ENCODE data around the gene DHX32.

Gene DHX32

GRCh38 chr10:125846894-125847293 is 34.2 kb downstream of the DHX32 start:
- DNase-seq, result no peak

- no peak for DNase-seq
Measured at GRCh38 chr10:125845617-125846016, 35.5 kb downstream of the DHX32 start.

- no peak for DNase-seq
Measured at GRCh38 chr10:125844751-125845221, 36.3 kb downstream of the DHX32 start.

GRCh38 chr10:125843603-125844329 is 37.3 kb downstream of the DHX32 start:
- no peak for DNase-seq

GRCh38 chr10:125840955-125841354 is 40.1 kb downstream of the DHX32 start:
- DNase-seq, result peak; percentile 33

GRCh38 chr10:125840406-125840805 is 40.7 kb downstream of the DHX32 start:
- no peak for DNase-seq

- no peak for DNase-seq
Measured at GRCh38 chr10:125838802-125839575, 42.1 kb downstream of the DHX32 start.

- DNase-seq, result no peak
Measured at GRCh38 chr10:125836746-125837145, 44.3 kb downstream of the DHX32 start.

GRCh38 chr10:125828311-125828710 is 52.8 kb downstream of the DHX32 start:
- no peak for DNase-seq

- no peak for DNase-seq
Measured at GRCh38 chr10:125827133-125827532, 54.0 kb downstream of the DHX32 start.

GRCh38 chr10:125824736-125825135 is 56.4 kb downstream of the DHX32 start:
- no peak for DNase-seq

- no peak for DNase-seq
Measured at GRCh38 chr10:125823663-125824251, 57.3 kb downstream of the DHX32 start.

GRCh38 chr10:125822878-125823662 is 58.0 kb downstream of the DHX32 start, which contains the start of the genes BCCIP and UROS:
Gene BCCIP, plus strand, starts transcription at chr10:125823546. Its CDS starts 12 bp downstream, at chr10:125823558.
Gene UROS, minus strand, starts transcription at chr10:125823258. Its CDS starts 6,759 bp downstream, at chr10:125816499.
- peak; percentile 74 for DNase-seq

GRCh38 chr10:125820701-125821100 is 60.4 kb downstream of the DHX32 start:
- DNase-seq, result no peak

- no peak for DNase-seq
Measured at GRCh38 chr10:125817337-125817946, 63.6 kb downstream of the DHX32 start.

- DNase-seq, result no peak
Measured at GRCh38 chr10:125816548-125816947, 64.5 kb downstream of the DHX32 start.

GRCh38 chr10:125815764-125816163 is 65.3 kb downstream of the DHX32 start:
- DNase-seq, result no peak

GRCh38 chr10:125812128-125812750 is 68.9 kb downstream of the DHX32 start:
- DNase-seq, result no peak

GRCh38 chr10:125811251-125811650 is 69.8 kb downstream of the DHX32 start:
- DNase-seq, result no peak

GRCh38 chr10:125808047-125808446 is 73.0 kb downstream of the DHX32 start:
- DNase-seq, result no peak

- no peak for DNase-seq
Measured at GRCh38 chr10:125802739-125803138, 78.4 kb downstream of the DHX32 start.

GRCh38 chr10:125802131-125802530 is 79.0 kb downstream of the DHX32 start:
- no peak for DNase-seq
